Measurements from ENCODE around the gene RASA1.
"Not testable (repeated sequence)": the region's sequence is repeated elsewhere in the genome, so short reads cannot be mapped to it uniquely, and the experiment has no call there.

RASA1 gene

DNA sequence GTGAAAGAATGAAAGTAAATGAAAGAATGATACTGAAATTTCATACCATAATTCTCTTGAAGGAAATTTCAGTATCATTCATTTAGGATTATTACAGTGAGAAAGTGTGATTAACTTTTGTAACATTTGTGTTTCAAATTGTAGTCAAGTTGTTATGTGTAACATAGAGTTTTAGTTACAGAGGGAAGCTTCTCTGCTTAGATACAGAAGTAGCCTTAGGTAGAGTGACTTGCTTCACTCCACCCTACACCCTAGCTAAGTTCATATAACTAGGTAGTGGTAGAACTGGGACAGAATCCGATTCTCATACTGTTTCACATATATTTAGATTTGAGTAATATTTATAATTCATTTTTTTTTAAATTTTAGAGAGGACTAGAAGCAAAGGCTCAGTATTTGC lies 9.0 kb downstream of the RASA1 start:
- Mint-ChIP-seq H3K36me3 (ENCODE audit: low read depth) (peaks cover 88% of the 10 kb centered on the region), H3K27me3 (ENCODE audit: low read depth, poor library complexity) (no peaks in the 10 kb centered on the region), H3K27ac (no peak overlapping the region), H3K4me1 (peaks cover 16% of the 10 kb centered on the region), H3K4me3 (no peak overlapping the region), H3K9me3 (peaks cover 32% of the 10 kb centered on the region)
- no peak for DNase-seq
- no peak for TF ChIP-seq CTCF (IDR thresholded peaks at IDR 0.05)

- H3K4me3 Mint-ChIP-seq = no peak overlapping the region
- H3K36me3 Mint-ChIP-seq (ENCODE audit: low read depth) = peaks cover 88% of the 10 kb centered on the region
- H3K27me3 Mint-ChIP-seq (ENCODE audit: low read depth, poor library complexity) = no peaks in the 10 kb centered on the region
- no peak for TF ChIP-seq CTCF (IDR thresholded peaks at IDR 0.05)
- no peak overlapping the region for H3K27ac Mint-ChIP-seq
- peaks cover 39% of the 10 kb centered on the region for H3K9me3 Mint-ChIP-seq
- no peak for DNase-seq
- peaks cover 16% of the 10 kb centered on the region for H3K4me1 Mint-ChIP-seq
These were observed 9.7 kb downstream of the RASA1 start for GRCh38 chr5:87277279-87277835.

- TF ChIP-seq CTCF (IDR thresholded peaks at IDR 0.05) = no peak
- H3K27me3 Mint-ChIP-seq (ENCODE audit: low read depth, poor library complexity) = no peaks in the 10 kb centered on the region
- H3K4me1 Mint-ChIP-seq = peaks cover 16% of the 10 kb centered on the region
- peaks cover 89% of the 10 kb centered on the region for H3K36me3 Mint-ChIP-seq (ENCODE audit: low read depth)
- no peak overlapping the region for H3K27ac Mint-ChIP-seq
- H3K9me3 Mint-ChIP-seq = peaks cover 40% of the 10 kb centered on the region
- no peak for DNase-seq
- H3K4me3 Mint-ChIP-seq = no peak overlapping the region
These were observed 11.0 kb downstream of the RASA1 start for GRCh38 chr5:87278590-87279100.

GRCh38 chr5:87282269-87282668 lies 14.6 kb downstream of the RASA1 start:
- Mint-ChIP-seq H3K4me1 (no peaks in the 10 kb centered on the region), H3K27ac (no peak overlapping the region), H3K9me3 (peaks cover 47% of the 10 kb centered on the region), H3K27me3 (ENCODE audit: low read depth, poor library complexity) (no peaks in the 10 kb centered on the region), H3K4me3 (no peak overlapping the region), H3K36me3 (ENCODE audit: low read depth) (peaks cover 88% of the 10 kb centered on the region)
- no peak for DNase-seq
- TF ChIP-seq CTCF (IDR thresholded peaks at IDR 0.05) = no peak

GRCh38 chr5:87287266-87287665 lies 19.6 kb downstream of the RASA1 start:
- H3K4me3 Mint-ChIP-seq; H3K27ac Mint-ChIP-seq; H3K4me1 Mint-ChIP-seq; H3K27me3 Mint-ChIP-seq (ENCODE audit: low read depth, poor library complexity); DNase-seq: not testable (repeated sequence)
- Mint-ChIP-seq H3K36me3 (ENCODE audit: low read depth) (peaks cover 82% of the 10 kb centered on the region), H3K9me3 (peaks cover 53% of the 10 kb centered on the region)

DNA sequence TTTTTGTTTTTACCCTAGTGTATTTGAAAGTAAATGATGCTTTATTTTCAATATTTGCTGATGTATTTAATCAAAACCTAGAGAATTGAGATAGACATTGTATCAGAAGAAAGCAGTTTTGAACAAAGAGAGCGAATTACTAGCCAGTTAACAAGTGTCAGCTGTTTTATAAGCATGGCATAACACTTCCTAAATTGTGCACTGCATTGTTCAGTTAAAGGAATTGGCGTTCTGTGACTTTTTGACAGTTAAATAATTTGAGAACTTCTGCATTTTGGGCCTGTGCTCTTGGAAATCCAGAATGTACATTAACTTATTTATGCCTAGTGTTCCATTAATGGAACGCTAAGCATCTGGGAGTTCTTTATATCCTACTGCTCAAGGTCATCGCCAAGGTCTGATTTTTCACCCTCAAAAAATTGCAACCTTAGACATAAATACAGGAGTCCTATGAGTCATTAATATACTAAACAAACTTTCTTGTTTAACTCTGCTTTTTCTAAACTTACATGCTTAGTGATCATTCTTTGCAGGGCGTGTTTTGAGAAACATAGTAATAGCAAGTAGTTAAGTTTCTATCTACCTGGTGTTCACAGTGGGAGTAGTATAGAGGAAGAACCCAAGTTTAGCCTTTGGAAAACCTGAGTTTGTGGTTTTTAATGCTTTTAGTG lies 31.1 kb downstream of the RASA1 start:
- DNase-seq = no peak
- H3K9me3 Mint-ChIP-seq = peaks cover 28% of the 10 kb centered on the region
- no peak overlapping the region for H3K4me3 Mint-ChIP-seq
- H3K27me3 Mint-ChIP-seq (ENCODE audit: low read depth, poor library complexity) = no peaks in the 10 kb centered on the region
- peaks cover 56% of the 10 kb centered on the region for H3K36me3 Mint-ChIP-seq (ENCODE audit: low read depth)
- H3K27ac Mint-ChIP-seq = no peak overlapping the region
- no peak for TF ChIP-seq CTCF (IDR thresholded peaks at IDR 0.05)
- no peaks in the 10 kb centered on the region for H3K4me1 Mint-ChIP-seq
